ENCODE data around the gene TRMT112.

- TF ChIP-seq POLR2A (IDR thresholded peaks at IDR 0.05; ENCODE audit: low read length) = no peak
- TF ChIP-seq GATA1 (IDR thresholded peaks at IDR 0.05; ENCODE audit: low read depth, low read length) = no peak
Measured at GRCh38 chr11:64287676-64288352, 29.5 kb downstream of the TRMT112 start.
